ENCODE data around the gene KDM4C. TPM values are rescaled to one million over a fixed set of nuclear protein-coding genes. Genes with fewer than 3 reads are reported as not detected.

Gene KDM4C
- total RNA-seq, 1 donor = 47.4 TPM

Small RNA genes lying within 50 kb of the gene (small RNA-seq; reads per million reads assigned to genes)
- gene SNRPEP2 = not detected

Other genes with a start within 250 kb of the KDM4C start
- gene GLDC, start 112.2 kb upstream of the KDM4C start, total RNA-seq = 0.27 TPM